NCI-H1436 treated with DMSO at 0.1 percent for 48 hours (cell line): ENCODE data around the gene SACM1L.
"Not testable (repeated sequence)": the region's sequence is repeated elsewhere in the genome, so short reads cannot be mapped to it uniquely, and the experiment has no call there.

Experiments used
- DNase-seq: peaks from one replicate; lab custom pipeline; 2025; lab: John Stamatoyannopoulos, UW

The SACM1L gene

GRCh38 chr3:45741742-45742460 is 52.7 kb downstream of the SACM1L start:
- no peak for DNase-seq

GRCh38 chr3:45742461-45743089 is 53.4 kb downstream of the SACM1L start:
- DNase-seq = no peak

GRCh38 chr3:45746165-45746776 is 57.1 kb downstream of the SACM1L start:
- DNase-seq = no peak

- no peak for DNase-seq
Measured at GRCh38 chr3:45746777-45747622, 57.8 kb downstream of the SACM1L start.

GRCh38 chr3:45748068-45748467 is 58.9 kb downstream of the SACM1L start:
- DNase-seq = no peak

GRCh38 chr3:45749036-45749600 is 59.9 kb downstream of the SACM1L start:
- not testable (repeated sequence) for DNase-seq

- DNase-seq = no peak
Measured at GRCh38 chr3:45749880-45750279, 60.7 kb downstream of the SACM1L start.

- DNase-seq = no peak
Measured at GRCh38 chr3:45751537-45752242, 62.5 kb downstream of the SACM1L start.

- DNase-seq = no peak
Measured at GRCh38 chr3:45753095-45753494, 63.9 kb downstream of the SACM1L start.

- DNase-seq = no peak
Measured at GRCh38 chr3:45754461-45754860, 65.3 kb downstream of the SACM1L start.

- DNase-seq = no peak
Measured at GRCh38 chr3:45756055-45756454, 66.9 kb downstream of the SACM1L start.

GRCh38 chr3:45757141-45757540 is 67.9 kb downstream of the SACM1L start:
- DNase-seq = not testable (repeated sequence)

- DNase-seq = no peak
Measured at GRCh38 chr3:45758871-45759270, 69.7 kb downstream of the SACM1L start.

GRCh38 chr3:45759851-45760250 is 70.7 kb downstream of the SACM1L start:
- no peak for DNase-seq

- DNase-seq = no peak
Measured at GRCh38 chr3:45760878-45761711, 71.9 kb downstream of the SACM1L start.

- no peak for DNase-seq
Measured at GRCh38 chr3:45761831-45762230, 72.6 kb downstream of the SACM1L start.

GRCh38 chr3:45762647-45763302 is 73.6 kb downstream of the SACM1L start:
- no peak for DNase-seq

- DNase-seq = no peak
Measured at GRCh38 chr3:45763303-45763675, 74.1 kb downstream of the SACM1L start.

GRCh38 chr3:45765266-45765851 is 76.2 kb downstream of the SACM1L start:
- no peak for DNase-seq

- no peak for DNase-seq
Measured at GRCh38 chr3:45765958-45766357, 76.8 kb downstream of the SACM1L start.
